Measurements from ENCODE around the gene HHAT. TPM values are rescaled to one million over a fixed set of nuclear protein-coding genes. Genes with fewer than 3 reads are reported as not detected.

HHAT gene
- total RNA-seq, 2 donors from 2014 or later = 1.6 to 2.0 TPM

- TF ChIP-seq CTCF (IDR thresholded peaks at IDR 0.05) = no peak
- H3K27me3 ChIP-seq = no peaks in the 10 kb centered on the region
- no peak overlapping the region for H3K27ac ChIP-seq
- no peaks in the 10 kb centered on the region for H3K4me1 ChIP-seq
- no peak overlapping the region for H3K4me3 ChIP-seq
- no peaks in the 10 kb centered on the region for H3K36me3 ChIP-seq
- no peak for DNase-seq (ENCODE audit: low spot score)
- H3K9me3 ChIP-seq = no peaks in the 10 kb centered on the region
These were observed 171.3 kb downstream of the HHAT start for GRCh38 chr1:210499956-210500355.

DNA sequence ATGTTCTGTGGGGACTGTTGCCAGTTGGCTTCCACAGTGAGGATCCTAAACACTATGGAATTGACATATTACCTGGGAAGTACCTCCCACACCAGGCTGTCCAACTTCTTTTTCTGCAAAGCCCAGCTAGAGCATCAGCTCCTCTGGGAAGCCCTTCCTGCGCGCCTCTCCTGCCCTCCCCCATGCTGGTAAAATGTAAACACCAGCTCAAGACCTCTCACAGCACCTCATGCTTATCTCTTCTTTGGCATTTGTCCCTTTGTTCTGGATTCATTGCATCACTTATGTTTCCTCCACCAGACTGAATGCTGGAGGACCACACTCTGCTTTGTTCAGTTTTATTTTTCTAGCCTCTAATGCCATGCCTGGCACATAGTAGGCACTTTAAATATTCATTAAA, 172.1 kb downstream of the HHAT start:
- Histone ChIP-seq H3K9me3 (no peaks in the 10 kb centered on the region), H3K27me3 (no peaks in the 10 kb centered on the region), H3K27ac (no peak overlapping the region), H3K4me3 (no peak overlapping the region), H3K4me1 (no peaks in the 10 kb centered on the region), H3K36me3 (no peaks in the 10 kb centered on the region)
- TF ChIP-seq CTCF (IDR thresholded peaks at IDR 0.05) = no peak
- DNase-seq (ENCODE audit: low spot score) = no peak

- no peaks in the 10 kb centered on the region for H3K27me3 ChIP-seq
- no peak for DNase-seq (ENCODE audit: low spot score)
- no peak overlapping the region for H3K4me3 ChIP-seq
- no peaks in the 10 kb centered on the region for H3K4me1 ChIP-seq
- no peak overlapping the region for H3K27ac ChIP-seq
- TF ChIP-seq CTCF (IDR thresholded peaks at IDR 0.05) = no peak
- no peaks in the 10 kb centered on the region for H3K36me3 ChIP-seq
- H3K9me3 ChIP-seq = no peaks in the 10 kb centered on the region
These were observed 175.6 kb downstream of the HHAT start for GRCh38 chr1:210504286-210504685.

GRCh38 chr1:210505601-210506496, 177.1 kb downstream of the HHAT start:
- Histone ChIP-seq H3K36me3 (no peaks in the 10 kb centered on the region), H3K9me3 (no peaks in the 10 kb centered on the region), H3K4me3 (no peak overlapping the region), H3K27ac (no peak overlapping the region), H3K4me1 (no peaks in the 10 kb centered on the region), H3K27me3 (no peaks in the 10 kb centered on the region)
- no peak for TF ChIP-seq CTCF (IDR thresholded peaks at IDR 0.05)
- DNase-seq (ENCODE audit: low spot score) = no peak

GRCh38 chr1:210506689-210507088, 178.0 kb downstream of the HHAT start:
- no peak for TF ChIP-seq CTCF (IDR thresholded peaks at IDR 0.05)
- no peak for DNase-seq (ENCODE audit: low spot score)
- no peaks in the 10 kb centered on the region for H3K4me1 ChIP-seq

More at GRCh38 chr1:210506689-210507088, 178.0 kb downstream of the HHAT start:
- Histone ChIP-seq H3K4me3 (no peak overlapping the region), H3K27me3 (no peaks in the 10 kb centered on the region), H3K36me3 (no peaks in the 10 kb centered on the region), H3K27ac (no peak overlapping the region), H3K9me3 (no peaks in the 10 kb centered on the region)

All from right atrium auricular region (tissue), 2 donors.